Fibroblast of mammary gland (primary cell): ENCODE data around the gene ORMDL2.
"Not testable (repeated sequence)": the region's sequence is repeated elsewhere in the genome, so short reads cannot be mapped to it uniquely, and the experiment has no call there.

Experiments used
- DNase-seq: peaks from one replicate; pipeline ENCODE4 v3.0.0-alpha.2; 2010; ENCODE audit warnings: low read depth
- H3K4me3 ChIP-seq: 2 replicates; pipeline ENCODE4 v1.5.1; 2011; ENCODE audit warnings: low read depth, mild to moderate bottlenecking, low read length, moderate library complexity; ENCODE audit not compliant: control insufficient read depth
- CTCF ChIP-seq: conservative IDR thresholded peaks from 2 replicates; pipeline ENCODE4 v1.5.1; 2011; ENCODE audit warnings: low read depth, low read length, inconsistent platforms; ENCODE audit not compliant: control insufficient read depth, insufficient read depth

Gene ORMDL2

GRCh38 chr12:55865327-55865726 is 47.5 kb downstream of the ORMDL2 start:
- DNase-seq, result no peak
- H3K4me3 ChIP-seq, result no peak overlapping the region
- no peak for TF ChIP-seq CTCF

GRCh38 chr12:55866454-55867004 is 48.7 kb downstream of the ORMDL2 start:
- H3K4me3 ChIP-seq, DNase-seq: not testable (repeated sequence)
